EL (cell line): ENCODE measurements around the gene CHST15.

Experiments
- DNase-seq: peaks from one replicate; pipeline ENCODE4 v3.0.0-alpha.2; 2016

CHST15 gene

DNA sequence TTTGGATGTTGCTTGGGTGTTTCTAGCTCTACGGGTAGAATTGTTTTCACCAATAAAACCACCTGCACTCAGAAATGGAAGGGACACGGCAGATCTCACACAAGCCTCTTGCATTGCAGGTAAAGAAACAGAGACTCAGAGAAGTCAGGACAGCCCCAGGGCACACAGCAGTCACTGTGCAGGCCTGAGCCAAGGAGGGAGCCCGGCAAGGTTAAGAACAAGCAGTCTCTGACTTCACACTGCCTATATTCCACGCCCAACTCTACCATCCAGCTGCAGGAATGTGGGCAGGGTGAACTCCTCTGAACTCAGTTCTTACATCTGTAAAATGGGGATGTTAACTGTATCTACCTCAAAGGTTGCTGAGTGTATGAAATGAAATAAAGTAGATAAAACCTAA lies 15.4 kb downstream of the CHST15 start:
- DNase-seq = no peak

DNA sequence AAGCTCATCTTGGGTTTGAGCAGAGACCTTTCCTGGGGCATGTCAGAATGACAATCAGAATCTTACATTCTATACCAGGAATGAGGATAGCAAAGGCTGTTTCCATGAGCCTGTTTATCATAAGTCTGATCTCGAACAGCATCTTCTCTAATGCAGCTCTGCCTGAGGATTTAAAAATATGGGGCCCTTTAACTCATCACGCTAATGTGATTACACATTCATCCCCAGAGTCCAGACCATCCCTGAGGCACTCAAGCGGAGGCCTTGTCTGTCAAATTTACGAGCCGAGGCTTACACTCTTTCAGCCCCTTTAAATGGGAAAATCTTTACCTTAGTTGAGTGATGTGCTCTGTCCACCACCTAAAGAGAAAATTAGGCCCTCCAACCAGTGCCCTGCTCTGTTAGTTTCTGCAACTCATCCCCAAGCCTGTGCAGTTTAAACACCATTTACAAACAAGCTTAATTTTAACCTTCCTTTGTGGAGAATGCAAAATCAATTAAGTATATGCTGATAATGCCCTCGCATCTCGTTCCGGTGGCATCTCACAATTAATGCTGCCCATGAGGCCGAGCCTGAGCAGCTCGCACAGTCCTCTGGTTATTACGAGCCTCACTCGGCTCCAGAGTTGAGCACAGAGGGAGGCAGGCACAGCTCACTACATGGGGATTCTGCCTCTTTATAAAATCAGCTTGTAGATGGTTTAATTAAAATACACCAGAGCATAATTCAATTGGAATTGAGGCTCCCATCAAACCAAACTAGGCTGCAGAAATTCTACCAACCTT lies 16.0 kb downstream of the CHST15 start:
- DNase-seq = no peak

DNA sequence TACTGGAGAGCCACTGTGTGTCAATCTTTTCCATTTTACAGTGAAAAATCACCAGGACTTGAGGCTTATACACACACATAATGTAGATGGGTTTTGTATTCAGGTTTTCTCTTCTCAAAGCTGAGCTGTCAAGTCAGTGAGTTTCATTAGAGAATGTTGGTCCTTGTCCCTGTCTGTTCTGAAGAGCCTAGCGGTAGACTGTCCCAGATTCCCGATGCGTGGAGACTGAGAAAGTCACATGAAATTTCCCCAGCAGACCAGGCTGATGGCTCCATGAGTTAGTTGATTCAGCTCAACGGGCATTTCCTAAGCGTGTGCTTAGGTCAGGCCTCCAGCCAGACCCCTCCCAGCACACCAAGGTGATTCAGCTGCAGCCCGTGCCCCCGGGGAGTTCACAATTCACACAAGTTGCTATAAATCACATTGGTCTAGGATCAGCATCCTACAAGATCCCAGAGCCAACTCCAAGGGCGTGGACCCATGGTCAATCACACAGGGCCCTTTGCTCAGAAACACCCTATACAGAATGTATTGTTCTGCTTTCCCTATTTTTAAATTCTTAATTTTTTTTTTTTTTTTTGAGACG lies 17.2 kb downstream of the CHST15 start:
- DNase-seq = no peak

DNA sequence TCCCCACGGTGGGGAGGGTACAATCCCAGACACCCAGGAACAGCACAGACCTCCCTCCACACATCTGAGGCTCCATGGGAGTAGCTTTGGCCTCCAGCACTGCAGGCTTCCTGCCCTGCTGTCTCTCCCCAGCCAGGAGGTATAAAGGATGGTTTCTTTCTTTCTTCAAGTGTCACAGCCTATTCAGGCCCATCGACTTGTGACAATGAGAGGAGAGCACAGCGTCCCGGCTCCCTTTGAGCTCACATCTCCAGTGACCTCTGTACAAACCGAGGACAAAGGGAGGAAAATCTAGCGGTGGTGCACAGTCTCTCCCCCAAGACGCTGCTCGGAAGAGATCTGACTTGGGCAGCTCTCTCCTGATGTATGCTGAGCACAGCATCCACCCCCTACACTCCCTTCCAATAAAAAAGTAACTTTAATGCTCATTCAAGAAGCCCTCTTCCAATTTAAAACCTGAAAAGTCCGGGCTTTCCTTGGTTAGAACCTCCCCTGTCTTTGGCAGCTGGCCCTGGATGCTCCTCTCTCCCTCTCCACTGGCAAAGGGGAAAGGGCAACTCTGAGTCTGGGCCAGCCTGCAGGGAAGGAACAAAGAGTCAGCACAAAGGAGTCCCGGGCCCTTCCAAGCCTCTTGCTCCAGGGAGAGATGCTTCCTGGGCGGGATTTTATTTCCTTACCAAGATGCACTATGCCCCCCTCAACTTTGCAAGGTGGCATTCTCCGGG lies 18.0 kb downstream of the CHST15 start:
- DNase-seq = no peak

DNA sequence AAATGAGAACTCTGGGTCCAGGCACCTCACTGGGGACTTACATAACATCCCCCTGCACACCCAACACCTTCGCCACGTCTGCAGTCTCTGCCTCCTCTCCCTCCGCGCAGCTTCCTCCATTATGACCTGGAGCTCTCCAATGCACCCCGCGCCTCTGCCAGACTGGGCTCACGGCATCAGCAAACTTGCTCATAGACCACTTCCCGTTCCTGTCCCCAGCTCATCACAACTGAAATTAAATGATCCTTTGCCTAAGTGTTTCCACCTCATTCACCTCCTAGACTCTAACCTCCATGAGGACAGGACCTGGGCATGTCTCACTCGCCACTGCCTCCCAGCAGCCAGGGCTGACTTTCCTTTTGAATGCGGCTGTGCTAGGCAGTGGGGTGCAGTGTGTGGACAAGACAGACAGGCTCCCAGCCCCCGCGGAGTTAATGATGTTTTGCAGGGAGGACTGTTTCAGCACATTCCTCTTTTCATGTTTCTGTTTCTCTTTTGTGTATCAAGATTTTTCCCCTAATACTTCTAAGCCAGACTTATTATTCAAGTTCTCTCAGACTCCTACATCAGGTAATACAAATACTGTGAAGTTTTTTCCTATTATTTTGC lies 18.8 kb downstream of the CHST15 start:
- no peak for DNase-seq

DNA sequence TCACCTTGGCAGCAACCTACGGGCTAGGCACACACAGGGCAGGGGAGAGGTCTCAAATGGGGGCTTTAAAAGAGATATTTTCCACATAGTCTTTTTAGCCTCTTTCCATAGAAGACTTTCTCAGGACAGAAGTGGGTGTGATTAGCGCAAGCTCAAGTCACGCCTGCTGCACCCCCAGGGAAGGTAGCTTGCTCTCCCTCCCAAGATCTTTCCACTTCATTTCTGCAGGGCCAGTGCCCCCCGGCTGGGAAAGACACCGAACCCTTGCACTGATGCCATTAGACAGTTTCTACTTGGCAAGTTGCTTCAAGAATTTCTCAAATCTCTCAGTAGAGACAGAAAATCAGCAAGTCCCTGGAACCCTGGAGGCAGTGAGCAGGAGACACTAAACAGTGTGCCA lies 19.4 kb downstream of the CHST15 start:
- DNase-seq = no peak

DNA sequence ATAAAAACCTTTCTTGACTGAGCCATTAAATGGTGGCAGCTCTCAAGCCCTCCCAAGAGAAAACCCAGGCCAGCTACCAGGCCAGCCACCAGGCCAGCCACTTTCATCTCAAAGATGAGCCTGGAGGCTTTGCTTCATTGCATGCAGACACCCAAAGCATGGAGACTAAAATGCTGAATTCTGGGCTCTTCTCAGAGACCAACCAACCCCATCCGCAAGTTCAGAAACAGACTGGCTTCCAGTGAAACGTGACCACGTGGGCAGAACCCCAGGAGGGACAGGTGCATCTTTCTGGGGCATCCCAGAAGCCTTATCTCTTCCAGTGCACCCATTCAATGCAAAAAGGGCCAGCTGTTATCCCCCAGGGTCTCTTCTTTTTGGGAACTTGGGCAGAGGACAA lies 20.9 kb downstream of the CHST15 start:
- DNase-seq = no peak

DNA sequence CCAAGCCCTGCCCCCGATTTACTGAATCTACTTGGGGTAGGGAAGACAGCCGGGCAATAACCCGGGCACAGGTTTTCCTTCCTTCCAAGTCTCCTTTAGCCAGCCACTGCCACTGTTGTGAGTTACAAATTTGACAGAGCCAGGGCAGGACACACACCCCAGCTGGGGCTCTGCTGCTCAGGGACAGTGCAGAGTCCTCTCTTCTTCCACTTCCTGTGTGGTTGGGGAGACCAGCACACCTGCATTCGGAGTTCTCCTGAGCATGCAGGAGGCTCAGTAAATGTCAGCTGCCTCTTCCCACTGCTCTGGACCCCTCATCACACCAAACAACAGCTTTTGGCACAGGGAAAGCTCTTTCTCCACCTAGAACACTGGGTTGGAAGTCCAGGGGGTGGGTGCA lies 21.3 kb downstream of the CHST15 start:
- DNase-seq = no peak

DNA sequence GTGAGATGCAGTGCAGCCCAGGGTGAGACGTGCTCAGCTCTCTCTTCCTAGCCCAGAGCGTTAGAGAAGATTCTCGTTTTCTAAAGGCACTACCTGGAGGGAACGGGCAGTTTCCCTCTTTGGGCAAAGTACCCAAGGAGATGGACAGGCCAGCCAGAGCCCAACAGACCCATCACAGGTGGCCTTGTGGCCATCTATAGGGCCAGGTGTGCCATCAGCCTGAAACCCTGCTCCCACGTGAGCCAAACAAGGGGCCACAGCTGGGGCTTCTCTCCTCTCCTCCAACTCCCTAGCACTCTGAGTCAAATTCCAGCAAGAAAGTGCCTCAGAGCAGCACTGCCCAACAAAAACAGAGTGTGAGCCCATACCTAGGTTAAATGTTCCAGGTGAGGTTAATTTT lies 22.3 kb downstream of the CHST15 start:
- no peak for DNase-seq

DNA sequence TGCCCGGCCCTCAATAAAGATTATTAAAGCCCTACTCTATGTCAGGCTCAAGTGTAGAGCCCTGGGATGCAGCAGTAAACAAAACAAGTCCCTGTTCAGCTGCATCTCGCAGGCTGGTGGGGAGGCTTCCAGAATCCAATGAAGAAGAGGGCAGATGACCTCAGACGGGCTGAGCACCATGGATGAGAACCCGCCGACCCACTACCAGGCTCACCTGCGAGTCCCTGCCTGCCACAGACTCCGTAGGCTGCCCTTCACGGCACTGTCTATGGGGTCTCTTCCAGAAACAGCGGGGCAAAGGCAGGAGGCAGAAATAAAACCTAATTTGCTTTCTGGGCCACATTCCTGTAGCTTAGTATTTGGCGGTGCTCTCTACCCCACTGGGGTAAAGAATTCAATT lies 22.7 kb downstream of the CHST15 start:
- no peak for DNase-seq

DNA sequence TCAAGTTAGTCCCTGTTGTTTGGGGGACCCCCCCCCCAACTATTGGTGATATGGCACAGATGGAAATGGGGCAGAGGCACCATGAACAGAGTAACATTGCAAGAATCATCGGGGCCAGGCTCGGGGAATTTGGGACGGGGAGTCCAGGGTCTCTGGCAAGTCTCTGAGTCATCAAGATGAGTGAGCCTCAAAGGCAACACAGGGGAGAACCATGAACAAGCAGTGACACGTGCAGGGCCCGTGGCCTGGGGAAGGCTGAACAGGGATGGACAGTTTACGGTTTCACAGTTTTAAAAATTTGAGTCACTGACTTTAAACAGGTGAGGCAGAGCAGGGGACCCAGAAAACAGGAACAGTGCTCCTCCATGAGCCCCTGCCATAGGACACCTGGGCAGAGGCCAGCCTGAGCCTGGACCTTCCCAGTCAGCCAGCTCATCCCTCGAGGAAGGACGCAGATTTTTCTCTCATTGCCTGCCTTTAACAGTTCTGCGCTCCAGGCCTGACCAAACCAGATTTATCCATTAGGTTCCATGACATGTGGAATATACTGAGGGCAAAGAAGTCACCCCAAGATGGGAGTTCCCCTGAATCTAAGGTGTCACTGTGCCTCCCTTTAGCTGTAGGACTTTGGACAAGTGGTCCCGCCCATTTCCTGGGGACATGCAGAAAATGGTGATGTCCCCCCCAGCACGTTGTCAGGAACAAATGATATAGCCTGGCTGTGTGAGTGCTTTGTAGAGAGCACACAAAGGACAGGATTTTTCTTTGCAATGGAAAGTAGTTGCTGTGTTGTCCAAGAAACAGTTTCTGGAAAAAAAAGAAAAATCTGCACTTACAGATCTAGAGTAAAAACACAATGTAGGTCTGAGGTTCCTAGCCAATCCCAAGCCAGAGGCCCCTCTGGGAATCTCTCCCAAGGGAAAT lies 23.8 kb downstream of the CHST15 start:
- DNase-seq = no peak

DNA sequence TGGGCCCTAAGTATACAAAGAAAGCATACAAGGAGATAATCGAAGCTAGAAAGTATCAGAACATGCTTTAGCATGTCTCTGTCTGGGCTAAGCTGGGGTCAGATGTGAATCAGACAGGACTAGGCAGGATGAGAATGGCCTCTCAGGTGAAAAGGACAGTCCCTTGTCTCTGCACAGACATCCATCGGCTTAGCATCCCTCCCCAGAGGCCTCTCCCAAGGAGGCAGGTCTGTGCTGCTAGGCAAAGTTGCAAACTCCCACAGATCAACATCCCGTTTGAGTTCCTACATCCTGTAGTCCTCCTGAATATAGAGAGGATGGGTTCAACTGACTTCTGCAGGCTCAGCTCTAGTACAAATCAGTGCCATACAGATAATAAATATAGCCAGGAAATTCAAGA lies 24.5 kb downstream of the CHST15 start:
- no peak for DNase-seq

DNA sequence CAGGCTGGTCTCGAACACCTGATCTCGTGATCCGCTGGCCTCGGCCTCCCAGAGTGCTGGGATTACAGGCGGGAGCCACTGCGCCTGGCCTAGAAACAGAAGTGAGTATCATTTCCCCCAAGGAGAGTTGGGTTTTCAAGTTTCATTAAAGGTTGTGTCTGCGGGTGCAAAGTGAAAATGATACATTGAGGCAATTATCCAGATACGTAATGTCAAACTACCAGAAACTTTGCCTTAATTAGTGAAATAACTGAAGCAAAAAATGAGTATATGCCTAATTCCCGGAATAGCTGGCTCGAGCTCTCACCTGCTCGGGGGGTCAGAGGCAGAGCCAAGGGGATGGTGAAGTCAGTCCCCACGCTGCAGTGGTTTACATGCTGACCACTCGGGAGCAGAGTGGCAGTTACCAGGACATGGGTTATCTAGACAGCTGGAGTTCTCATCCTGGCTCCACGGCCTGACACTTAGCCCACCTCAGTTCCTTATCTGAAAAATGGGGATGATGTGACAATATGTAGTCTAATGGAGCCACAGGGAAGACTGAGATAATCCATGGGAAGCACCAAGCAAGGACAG lies 25.5 kb downstream of the CHST15 start:
- no peak for DNase-seq

DNA sequence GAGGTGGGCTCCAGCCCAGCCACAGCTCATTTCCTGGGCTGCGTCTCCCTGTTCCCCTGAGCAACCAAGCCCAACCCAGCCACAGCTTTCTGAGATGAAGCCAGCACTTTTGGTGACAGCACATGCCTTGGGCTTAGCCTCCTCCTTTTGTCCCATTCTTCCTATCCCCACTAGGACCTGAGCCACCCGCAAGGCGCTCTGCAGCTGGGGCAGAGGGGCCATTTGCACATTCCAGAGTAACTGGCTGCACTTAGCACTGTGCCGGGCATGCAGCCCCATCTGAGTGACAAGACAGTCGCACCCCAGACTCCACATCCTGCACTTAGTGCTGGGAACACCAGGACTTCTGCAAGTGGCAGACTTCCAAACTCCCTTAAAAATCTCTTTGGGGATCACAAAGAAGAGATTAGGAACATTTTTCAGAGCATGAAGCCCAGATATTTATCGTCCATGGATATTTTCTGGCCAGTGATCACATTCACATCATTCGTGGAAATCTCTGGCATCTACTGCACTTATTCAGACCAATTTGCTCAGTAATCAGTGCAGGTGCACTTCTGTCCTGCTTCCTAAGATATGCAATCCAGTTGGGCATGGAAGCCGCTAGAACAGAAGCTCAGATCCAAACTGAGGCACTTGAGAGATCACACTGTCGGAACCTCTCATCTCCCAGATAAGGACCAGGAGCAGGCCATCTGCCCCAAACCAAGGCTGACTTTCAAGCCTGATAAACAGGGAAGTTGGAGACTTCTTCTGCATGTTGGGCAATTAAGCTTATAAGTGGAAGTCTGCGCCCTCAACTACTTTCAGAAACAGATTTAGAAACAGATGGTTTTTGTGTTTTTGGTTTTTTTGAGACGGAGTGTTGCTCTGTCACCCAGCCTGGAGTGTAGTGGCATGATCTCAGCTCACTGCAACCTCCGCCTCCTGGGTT lies 26.4 kb downstream of the CHST15 start:
- no peak for DNase-seq

DNA sequence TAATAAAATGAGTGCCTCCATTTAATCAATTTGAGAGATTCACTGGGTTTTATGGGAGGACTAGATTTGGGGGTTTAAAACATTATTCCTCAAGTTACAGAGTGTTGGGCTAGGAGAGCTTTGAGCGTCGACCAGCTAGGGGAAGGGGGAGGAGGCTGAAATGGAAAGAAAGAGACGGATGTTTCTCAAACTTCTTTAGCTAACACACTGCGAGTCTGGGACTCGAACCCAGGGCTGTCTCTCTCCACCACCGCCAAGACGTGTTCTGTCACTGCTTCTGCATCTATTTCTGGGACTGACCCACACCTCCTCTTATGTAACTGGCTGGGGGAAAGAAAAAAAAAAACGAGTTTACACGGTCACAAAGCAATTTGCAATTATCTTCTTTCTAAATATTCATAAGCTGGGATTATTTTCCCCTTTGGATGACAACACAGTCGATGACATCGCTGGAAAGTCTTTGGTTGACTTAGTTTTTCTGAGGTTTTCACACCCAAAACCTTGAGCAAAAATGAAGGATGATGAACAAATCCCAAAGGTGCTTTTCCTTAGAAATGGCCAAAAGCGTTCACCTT lies 27.2 kb downstream of the CHST15 start:
- DNase-seq = no peak

DNA sequence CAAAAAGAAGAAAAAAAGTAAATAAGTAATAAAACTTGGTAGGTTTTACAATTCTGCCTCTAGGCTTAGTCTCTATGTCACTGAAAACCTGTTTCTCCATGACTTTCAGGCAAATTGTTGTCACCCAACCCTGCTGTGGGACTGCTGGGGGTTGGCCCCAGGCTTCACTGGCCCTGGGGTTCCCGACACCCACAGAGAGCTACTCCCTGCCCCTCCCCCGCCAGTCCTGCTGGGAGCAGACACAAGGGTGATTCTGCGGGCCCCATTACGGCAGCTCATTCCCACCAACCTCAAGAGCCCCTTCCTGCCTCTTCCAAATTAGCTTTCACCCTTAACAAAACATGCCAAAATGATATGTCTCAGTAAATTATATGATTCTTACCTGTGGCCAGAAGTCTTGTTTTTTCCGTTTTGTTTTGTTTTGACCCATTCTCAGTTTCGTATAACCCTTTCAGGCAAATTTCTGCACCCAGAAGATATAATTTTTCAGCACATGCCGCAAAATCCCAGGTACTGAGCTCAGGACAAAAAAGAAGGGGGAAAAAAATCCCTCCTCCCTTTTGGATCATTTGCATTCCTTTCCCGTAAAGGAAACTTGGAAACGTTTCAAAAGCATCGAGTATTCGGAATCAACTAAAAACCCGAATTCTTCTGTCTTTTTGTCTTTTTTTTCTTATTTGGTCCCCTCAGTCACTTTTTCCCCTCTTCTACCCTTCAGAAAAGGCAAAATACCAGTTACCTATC lies 27.8 kb downstream of the CHST15 start:
- DNase-seq = no peak

DNA sequence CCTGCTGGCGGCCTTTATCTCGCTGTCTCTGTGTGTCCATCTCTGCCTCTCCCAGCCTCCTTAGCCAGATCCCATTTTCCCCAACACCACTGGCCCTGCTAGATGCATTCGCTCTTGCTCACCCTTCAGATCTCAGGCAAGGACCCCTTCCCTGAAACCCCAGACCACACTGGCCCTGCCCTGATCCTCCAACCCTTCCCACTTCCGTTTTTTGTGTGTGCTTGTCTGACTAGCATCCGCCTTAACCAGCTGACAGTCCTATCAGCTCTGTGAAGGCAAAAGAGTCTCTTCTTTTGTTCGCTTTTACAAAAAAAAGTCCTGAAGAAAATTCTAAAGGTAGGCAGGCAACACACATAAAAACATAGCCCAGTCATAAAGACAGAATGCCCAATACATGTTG lies 28.7 kb downstream of the CHST15 start:
- no peak for DNase-seq

DNA sequence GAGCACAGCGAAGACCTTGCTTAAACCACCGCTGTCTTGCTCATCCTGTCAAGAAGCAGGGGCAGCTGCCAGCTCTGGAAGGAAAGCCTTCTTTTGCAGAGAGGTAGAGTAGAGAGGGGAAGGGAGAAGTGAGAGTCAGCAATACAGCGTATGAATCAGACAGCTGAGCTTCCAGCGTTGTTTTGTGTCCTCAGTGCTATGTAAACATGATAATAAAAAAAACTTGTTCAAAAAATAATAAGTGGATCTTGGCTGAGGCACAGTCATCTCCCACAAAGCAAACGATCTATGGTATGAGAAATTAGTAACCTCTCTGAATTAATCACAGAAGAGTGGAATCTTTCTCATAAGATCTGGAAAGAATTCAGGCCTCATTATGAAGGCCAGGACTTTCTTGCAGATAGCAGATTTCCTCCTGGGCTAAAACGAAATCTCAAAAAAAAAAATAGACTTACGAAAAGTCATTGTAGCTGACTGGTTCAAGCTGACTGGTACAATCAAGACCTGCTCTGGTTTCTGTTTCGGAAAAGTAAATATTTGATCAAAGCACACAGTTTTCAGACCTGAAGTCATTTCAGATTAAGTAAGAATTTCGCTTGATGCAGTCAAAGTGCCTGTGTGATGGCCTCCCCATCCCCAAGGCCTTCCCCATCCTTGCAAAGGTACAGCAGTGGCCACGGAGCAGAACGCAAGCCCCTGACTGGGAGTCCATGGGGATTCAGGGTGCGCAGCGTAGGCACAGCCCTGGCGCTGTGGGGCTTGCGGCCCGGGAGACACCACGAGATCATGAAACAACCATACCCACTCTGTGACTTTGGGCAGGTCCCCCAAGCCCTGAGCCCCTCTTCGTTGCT lies 29.4 kb downstream of the CHST15 start:
- peak; percentile 75 for DNase-seq

DNA sequence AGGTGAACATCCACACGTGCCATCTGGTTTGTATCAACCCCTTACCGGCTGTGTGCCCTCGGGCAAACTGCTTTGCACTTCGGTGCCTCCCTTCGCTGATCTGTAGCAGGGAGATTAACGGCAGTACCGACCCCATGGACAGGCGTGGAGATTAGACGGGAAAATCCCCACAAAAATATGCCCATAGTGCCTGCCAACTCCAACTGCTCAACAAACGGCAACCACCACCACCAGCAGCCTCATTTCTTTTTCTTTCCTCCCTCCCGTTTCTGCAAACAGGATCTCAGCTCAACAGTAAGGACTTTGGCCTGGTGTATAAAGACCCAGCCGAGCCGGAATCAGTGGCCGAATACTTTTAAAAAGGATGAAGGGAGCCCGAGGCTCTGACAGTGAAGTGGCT lies 31.0 kb downstream of the CHST15 start:
- no peak for DNase-seq
